ENCODE results near the gene HIKESHI.

DNA sequence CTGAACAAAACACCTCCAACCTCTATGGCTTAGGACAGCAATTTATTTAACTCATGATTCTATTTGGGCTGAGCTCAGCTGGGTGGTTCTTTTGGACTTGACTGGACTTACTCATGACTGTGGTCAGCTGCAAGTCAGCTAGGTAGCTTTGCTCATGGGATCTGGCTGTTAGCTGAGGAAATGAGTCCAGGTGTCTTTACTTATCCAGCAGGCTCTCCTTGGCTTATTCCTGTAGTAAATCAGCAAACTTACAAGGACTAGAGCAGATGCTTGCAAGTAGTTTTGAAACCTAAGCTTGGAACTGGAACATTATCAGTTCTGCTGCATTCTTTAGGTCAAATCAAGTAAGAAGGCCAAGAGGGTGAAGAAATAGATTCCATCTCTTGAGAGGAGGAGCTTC is 8.0 kb upstream of the HIKESHI start:
- TF ChIP-seq POLR2AphosphoS5 (IDR thresholded peaks at IDR 0.05), result no peak
- TF ChIP-seq, protein P1, sequence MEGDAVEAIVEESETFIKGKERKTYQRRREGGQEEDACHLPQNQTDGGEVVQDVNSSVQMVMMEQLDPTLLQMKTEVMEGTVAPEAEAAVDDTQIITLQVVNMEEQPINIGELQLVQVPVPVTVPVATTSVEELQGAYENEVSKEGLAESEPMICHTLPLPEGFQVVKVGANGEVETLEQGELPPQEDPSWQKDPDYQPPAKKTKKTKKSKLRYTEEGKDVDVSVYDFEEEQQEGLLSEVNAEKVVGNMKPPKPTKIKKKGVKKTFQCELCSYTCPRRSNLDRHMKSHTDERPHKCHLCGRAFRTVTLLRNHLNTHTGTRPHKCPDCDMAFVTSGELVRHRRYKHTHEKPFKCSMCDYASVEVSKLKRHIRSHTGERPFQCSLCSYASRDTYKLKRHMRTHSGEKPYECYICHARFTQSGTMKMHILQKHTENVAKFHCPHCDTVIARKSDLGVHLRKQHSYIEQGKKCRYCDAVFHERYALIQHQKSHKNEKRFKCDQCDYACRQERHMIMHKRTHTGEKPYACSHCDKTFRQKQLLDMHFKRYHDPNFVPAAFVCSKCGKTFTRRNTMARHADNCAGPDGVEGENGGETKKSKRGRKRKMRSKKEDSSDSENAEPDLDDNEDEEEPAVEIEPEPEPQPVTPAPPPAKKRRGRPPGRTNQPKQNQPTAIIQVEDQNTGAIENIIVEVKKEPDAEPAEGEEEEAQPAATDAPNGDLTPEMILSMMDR (IDR thresholded peaks at IDR 0.05 in 8 of 11, conservative IDR thresholded peaks at IDR 0.05 in 3 of 11), result no peak
